ENCODE data around the gene UBE2N. TPM values are rescaled to one million over a fixed set of nuclear protein-coding genes. Genes with fewer than 3 reads are reported as not detected.

Gene UBE2N
- total RNA-seq, 1 donor from 2014 or later: 22.9 TPM

- H3K27me3 ChIP-seq (ENCODE audit: control insufficient read depth, insufficient read depth, low read length): no peaks in the 10 kb centered on the region
- DNase-seq (ENCODE audit: low read depth): peak; percentile 42
- FAIRE-seq: no peak
- H3K36me3 ChIP-seq (ENCODE audit: control insufficient read depth, insufficient read depth, low read length): no peaks in the 10 kb centered on the region
- no peak overlapping the region for H3K4me3 ChIP-seq (ENCODE audit: low read depth, low read length)
- TF ChIP-seq CTCF (IDR thresholded peaks at IDR 0.05; ENCODE audit: insufficient read depth, low read length, severe bottlenecking): no peak
Measured at GRCh38 chr12:93461503-93461902, 19.8 kb upstream of the UBE2N start.

GRCh38 chr12:93460902-93461301, 19.2 kb upstream of the UBE2N start:
- FAIRE-seq (no peak), DNase-seq (ENCODE audit: low read depth) (no peak)
- no peak for TF ChIP-seq CTCF (IDR thresholded peaks at IDR 0.05; ENCODE audit: insufficient read depth, low read length, severe bottlenecking)
- Histone ChIP-seq H3K27me3 (ENCODE audit: control insufficient read depth, insufficient read depth, low read length) (no peaks in the 10 kb centered on the region), H3K36me3 (ENCODE audit: control insufficient read depth, insufficient read depth, low read length) (no peaks in the 10 kb centered on the region), H3K4me3 (ENCODE audit: low read depth, low read length) (no peak overlapping the region)

GRCh38 chr12:93460003-93460402, 18.3 kb upstream of the UBE2N start:
- FAIRE-seq: no peak
- DNase-seq (ENCODE audit: low read depth): no peak
- no peak for TF ChIP-seq CTCF (IDR thresholded peaks at IDR 0.05; ENCODE audit: insufficient read depth, low read length, severe bottlenecking)
- Histone ChIP-seq H3K36me3 (ENCODE audit: control insufficient read depth, insufficient read depth, low read length) (no peaks in the 10 kb centered on the region), H3K27me3 (ENCODE audit: control insufficient read depth, insufficient read depth, low read length) (no peaks in the 10 kb centered on the region), H3K4me3 (ENCODE audit: low read depth, low read length) (no peak overlapping the region)

GRCh38 chr12:93459097-93459496, 17.4 kb upstream of the UBE2N start:
- no peak overlapping the region for H3K4me3 ChIP-seq (ENCODE audit: low read depth, low read length)
- FAIRE-seq: no peak

GRCh38 chr12:93456077-93456476, 14.3 kb upstream of the UBE2N start:
- FAIRE-seq: no peak

More at GRCh38 chr12:93459097-93459496, 17.4 kb upstream of the UBE2N start:
- TF ChIP-seq CTCF (IDR thresholded peaks at IDR 0.05; ENCODE audit: insufficient read depth, low read length, severe bottlenecking): no peak
- H3K36me3 ChIP-seq (ENCODE audit: control insufficient read depth, insufficient read depth, low read length): no peaks in the 10 kb centered on the region
- H3K27me3 ChIP-seq (ENCODE audit: control insufficient read depth, insufficient read depth, low read length): no peaks in the 10 kb centered on the region
- no peak for DNase-seq (ENCODE audit: low read depth)

More at GRCh38 chr12:93456077-93456476, 14.3 kb upstream of the UBE2N start:
- Histone ChIP-seq H3K4me3 (ENCODE audit: low read depth, low read length) (no peak overlapping the region), H3K27me3 (ENCODE audit: control insufficient read depth, insufficient read depth, low read length) (no peaks in the 10 kb centered on the region), H3K36me3 (ENCODE audit: control insufficient read depth, insufficient read depth, low read length) (no peaks in the 10 kb centered on the region)
- no peak for DNase-seq (ENCODE audit: low read depth)
- no peak for TF ChIP-seq CTCF (IDR thresholded peaks at IDR 0.05; ENCODE audit: insufficient read depth, low read length, severe bottlenecking)

Data from bronchial epithelial cell (primary cell).